Muscle layer of duodenum (tissue), 2 donors: Measurements from ENCODE around the gene CTPS2.
"Not testable (repeated sequence)": the region's sequence is repeated elsewhere in the genome, so short reads cannot be mapped to it uniquely, and the experiment has no call there.

Experiments
- H3K27ac ChIP-seq: one replicate; pipeline ENCODE4 v1.7.0; 2013; ENCODE audit warnings: mild to moderate bottlenecking, low read length
- H3K27me3 ChIP-seq: one replicate; pipeline ENCODE4 v1.7.0; 2013; ENCODE audit warnings: low read depth, mild to moderate bottlenecking, control low read depth, low read length
- H3K36me3 ChIP-seq, 2 donors: one replicate each; pipeline ENCODE4 v1.7.0; 2013; ENCODE audit warnings: low read length in 2 of 2, control low read depth in 1 of 2, mild to moderate bottlenecking in 1 of 2; ENCODE audit not compliant: insufficient read depth in 2 of 2, control insufficient read depth in 1 of 2
- H3K4me1 ChIP-seq, 2 donors: one replicate each; pipeline ENCODE4 v1.7.0; 2013; ENCODE audit warnings: low read length in 2 of 2, mild to moderate bottlenecking in 2 of 2, control low read depth in 1 of 2, moderate library complexity in 1 of 2; ENCODE audit not compliant: insufficient read depth in 2 of 2, control insufficient read depth in 1 of 2
- H3K4me3 ChIP-seq, 2 donors: one replicate each; pipeline ENCODE4 v1.7.0; 2013; ENCODE audit warnings: low read length in 2 of 2, low read depth in 1 of 2, mild to moderate bottlenecking in 1 of 2
- H3K9me3 ChIP-seq, 2 donors: one replicate each; pipeline ENCODE4 v1.7.0; 2013; ENCODE audit warnings: low read length in 2 of 2, control low read depth in 1 of 2, mild to moderate bottlenecking in 1 of 2; ENCODE audit not compliant: control insufficient read depth in 1 of 2
- donor health status: healthy.

CTPS2 gene

GRCh38 chrX:16733013-16733412, 20.5 kb upstream of the CTPS2 start:
- no peaks in the 10 kb centered on the region for H3K27me3 ChIP-seq
- peaks cover 15 to 19% of the 10 kb centered on the region in 2 donors for H3K36me3 ChIP-seq
- H3K9me3 ChIP-seq: no peaks in the 10 kb centered on the region
- H3K4me3 ChIP-seq: no peak overlapping the region
- no peaks in the 10 kb centered on the region for H3K4me1 ChIP-seq
- H3K27ac ChIP-seq: no peak overlapping the region

- no peaks in the 10 kb centered on the region for H3K9me3 ChIP-seq
- H3K4me3 ChIP-seq: no peak overlapping the region
- H3K27ac ChIP-seq: no peak overlapping the region
- no peaks in the 10 kb centered on the region for H3K36me3 ChIP-seq
- H3K4me1 ChIP-seq: no peaks in the 10 kb centered on the region
- no peaks in the 10 kb centered on the region for H3K27me3 ChIP-seq
Measured at GRCh38 chrX:16730450-16730849, 18.0 kb upstream of the CTPS2 start.

GRCh38 chrX:16727637-16728036, 15.2 kb upstream of the CTPS2 start:
- Histone ChIP-seq H3K4me3 (no peak overlapping the region), H3K4me1 (peaks cover 0 to 3% of the 10 kb centered on the region in 2 donors), H3K27ac (no peak overlapping the region), H3K27me3 (no peaks in the 10 kb centered on the region), H3K36me3 (no peaks in the 10 kb centered on the region), H3K9me3 (no peaks in the 10 kb centered on the region)

GRCh38 chrX:16726347-16726988, 14.0 kb upstream of the CTPS2 start:
- H3K9me3 ChIP-seq, H3K27me3 ChIP-seq, H3K36me3 ChIP-seq, H3K4me1 ChIP-seq, H3K27ac ChIP-seq, H3K4me3 ChIP-seq: not testable (repeated sequence)

GRCh38 chrX:16725072-16725471, 12.6 kb upstream of the CTPS2 start:
- no peaks in the 10 kb centered on the region for H3K9me3 ChIP-seq
- no peaks in the 10 kb centered on the region for H3K27me3 ChIP-seq
- H3K4me1 ChIP-seq: peaks cover 0 to 16% of the 10 kb centered on the region in 2 donors
- H3K4me3 ChIP-seq: no peak overlapping the region
- no peaks in the 10 kb centered on the region for H3K36me3 ChIP-seq
- H3K27ac ChIP-seq: no peak overlapping the region

- no peaks in the 10 kb centered on the region for H3K27me3 ChIP-seq
- peaks cover 0 to 6% of the 10 kb centered on the region in 2 donors for H3K36me3 ChIP-seq
- peaks cover 0 to 16% of the 10 kb centered on the region in 2 donors for H3K4me1 ChIP-seq
- H3K9me3 ChIP-seq: no peaks in the 10 kb centered on the region
- no peak overlapping the region for H3K27ac ChIP-seq
- H3K4me3 ChIP-seq: no peak overlapping the region
Measured at GRCh38 chrX:16722481-16722880, 10.0 kb upstream of the CTPS2 start.

GRCh38 chrX:16719334-16720084, 7.0 kb upstream of the CTPS2 start, which contains the start of gene SYAP1:
TSS of gene SYAP1 (plus strand) at chrX:16719612. CDS start at chrX:16719725, 113 bp downstream.
- H3K27ac ChIP-seq: peak within 1 kb of the TSS; percentile 99
- H3K27me3 ChIP-seq: no peaks in the 10 kb centered on the region
- H3K4me1 ChIP-seq: peaks cover 0 to 16% of the 10 kb centered on the region in 2 donors
- peaks cover 0 to 6% of the 10 kb centered on the region in 2 donors for H3K36me3 ChIP-seq
- no peaks in the 10 kb centered on the region for H3K9me3 ChIP-seq
- peak within 1 kb of the TSS; percentile 62 to 83 for H3K4me3 ChIP-seq

- H3K36me3 ChIP-seq: peaks cover 0 to 6% of the 10 kb centered on the region in 2 donors
- H3K27ac ChIP-seq: peak overlapping the region; percentile 99
- H3K4me3 ChIP-seq: peak overlapping the region; percentile 62 to 83
- H3K4me1 ChIP-seq: peaks cover 0 to 16% of the 10 kb centered on the region in 2 donors
- H3K27me3 ChIP-seq: no peaks in the 10 kb centered on the region
- no peaks in the 10 kb centered on the region for H3K9me3 ChIP-seq
Measured at GRCh38 chrX:16718824-16719333, 6.4 kb upstream of the CTPS2 start.

GRCh38 chrX:16716451-16716850, 4.0 kb upstream of the CTPS2 start:
- not testable (repeated sequence) for H3K27ac ChIP-seq, H3K4me1 ChIP-seq, H3K4me3 ChIP-seq, H3K36me3 ChIP-seq, H3K9me3 ChIP-seq, H3K27me3 ChIP-seq

- not testable (repeated sequence) for H3K27ac ChIP-seq, H3K4me3 ChIP-seq, H3K27me3 ChIP-seq, H3K4me1 ChIP-seq, H3K9me3 ChIP-seq, H3K36me3 ChIP-seq
Measured at GRCh38 chrX:16715638-16716037, 3.2 kb upstream of the CTPS2 start.

- Histone ChIP-seq H3K4me3 (no peak overlapping the region), H3K9me3 (no peaks in the 10 kb centered on the region), H3K27ac (no peak overlapping the region), H3K27me3 (no peaks in the 10 kb centered on the region), H3K4me1 (no peaks in the 10 kb centered on the region), H3K36me3 (peaks cover 0 to under 1% of the 10 kb centered on the region in 2 donors)
Measured at GRCh38 chrX:16714504-16714903, 2.0 kb upstream of the CTPS2 start.
